VCaP (cell line): ENCODE measurements around the gene AK4.

Experiments
- H3K27ac ChIP-seq: fragments of 450-650 bp; 2 replicates; pipeline ENCODE4 v1.5.1; 2017
- TF ChIP-seq, protein P1 (sequence below): fragments of 450-650 bp; conservative IDR thresholded peaks from 2 replicates; pipeline ENCODE4 v1.5.1; 2017; ENCODE audit warnings: mild to moderate bottlenecking, moderate library complexity

The AK4 gene

DNA sequence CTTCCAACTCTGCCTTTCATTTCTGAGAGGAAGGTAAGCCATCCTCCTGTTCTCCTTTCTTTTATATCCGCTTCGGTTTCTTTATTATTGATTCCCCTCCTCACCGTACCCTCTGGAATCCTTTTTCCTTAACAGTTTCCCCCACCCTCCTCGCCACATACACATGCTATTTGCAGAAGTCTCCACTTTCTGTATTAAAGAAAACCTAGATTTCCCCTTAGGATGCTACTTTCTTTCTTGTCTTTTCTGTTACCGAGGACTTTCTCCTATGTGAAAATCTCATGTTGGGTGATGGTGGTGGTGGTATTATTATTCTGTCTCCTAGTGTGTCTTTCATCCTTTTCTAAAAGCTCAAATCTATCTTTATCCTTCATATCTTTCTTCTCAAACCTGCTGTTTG, 62.3 kb downstream of the AK4 start:
- no peak overlapping the region for H3K27ac ChIP-seq
- TF ChIP-seq, protein P1, sequence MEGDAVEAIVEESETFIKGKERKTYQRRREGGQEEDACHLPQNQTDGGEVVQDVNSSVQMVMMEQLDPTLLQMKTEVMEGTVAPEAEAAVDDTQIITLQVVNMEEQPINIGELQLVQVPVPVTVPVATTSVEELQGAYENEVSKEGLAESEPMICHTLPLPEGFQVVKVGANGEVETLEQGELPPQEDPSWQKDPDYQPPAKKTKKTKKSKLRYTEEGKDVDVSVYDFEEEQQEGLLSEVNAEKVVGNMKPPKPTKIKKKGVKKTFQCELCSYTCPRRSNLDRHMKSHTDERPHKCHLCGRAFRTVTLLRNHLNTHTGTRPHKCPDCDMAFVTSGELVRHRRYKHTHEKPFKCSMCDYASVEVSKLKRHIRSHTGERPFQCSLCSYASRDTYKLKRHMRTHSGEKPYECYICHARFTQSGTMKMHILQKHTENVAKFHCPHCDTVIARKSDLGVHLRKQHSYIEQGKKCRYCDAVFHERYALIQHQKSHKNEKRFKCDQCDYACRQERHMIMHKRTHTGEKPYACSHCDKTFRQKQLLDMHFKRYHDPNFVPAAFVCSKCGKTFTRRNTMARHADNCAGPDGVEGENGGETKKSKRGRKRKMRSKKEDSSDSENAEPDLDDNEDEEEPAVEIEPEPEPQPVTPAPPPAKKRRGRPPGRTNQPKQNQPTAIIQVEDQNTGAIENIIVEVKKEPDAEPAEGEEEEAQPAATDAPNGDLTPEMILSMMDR = no peak

DNA sequence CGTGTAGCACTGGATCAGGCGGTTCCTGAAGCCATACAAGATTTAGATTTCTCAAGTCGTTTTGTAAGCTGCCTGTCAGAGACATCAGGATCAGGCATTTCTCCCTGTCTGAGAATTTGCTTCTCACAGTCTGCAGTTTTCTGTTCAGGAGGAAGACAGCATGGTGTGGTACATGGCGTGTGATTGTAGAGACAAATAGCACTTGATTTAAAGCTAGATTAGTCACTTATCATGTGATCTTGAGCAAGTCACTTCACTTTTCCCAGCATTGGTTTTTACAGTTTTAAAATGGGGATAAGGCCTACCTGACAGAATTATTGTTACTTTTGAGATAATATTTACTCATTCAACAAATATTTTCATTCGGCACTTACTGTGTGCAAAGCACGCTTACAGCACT, 63.3 kb downstream of the AK4 start:
- TF ChIP-seq, protein P1 = no peak
- no peak overlapping the region for H3K27ac ChIP-seq

DNA sequence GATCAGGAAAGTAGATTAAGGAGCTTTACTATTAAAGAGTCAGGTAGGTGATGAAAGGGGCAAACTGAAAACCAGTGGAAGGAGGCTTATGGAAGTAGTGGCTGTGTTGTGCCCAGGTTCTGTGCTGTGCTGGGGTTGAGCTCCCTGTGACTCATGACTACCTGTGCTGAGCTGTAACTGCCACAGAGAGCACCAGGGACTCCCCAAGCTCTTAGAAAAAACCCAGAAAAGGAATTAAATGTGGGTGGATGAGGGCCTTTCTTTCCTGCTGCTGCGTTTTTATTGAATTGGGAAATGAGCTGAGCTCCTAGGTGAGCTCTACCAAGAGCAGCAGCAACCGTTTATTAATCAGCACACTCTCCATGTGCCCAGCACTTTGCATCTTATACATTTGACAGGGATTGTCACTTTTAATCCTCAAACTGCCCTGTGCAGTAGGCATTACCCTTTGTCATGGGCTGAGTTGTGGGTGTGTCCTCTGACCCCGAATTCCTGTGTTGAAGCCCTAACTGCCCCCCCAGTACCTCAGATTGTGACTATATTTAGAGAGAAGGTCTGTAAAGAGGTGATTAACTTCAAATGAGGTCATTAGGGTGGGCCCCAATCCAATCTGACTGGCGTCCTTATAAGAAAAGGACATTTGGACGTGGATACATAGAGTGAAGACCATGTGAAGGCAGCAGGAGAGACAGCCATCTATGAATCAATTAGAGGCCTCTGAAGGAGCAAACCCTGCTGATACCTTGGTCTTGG, 65.4 kb downstream of the AK4 start:
- H3K27ac ChIP-seq = no peak overlapping the region
- TF ChIP-seq, protein P1 = no peak

DNA sequence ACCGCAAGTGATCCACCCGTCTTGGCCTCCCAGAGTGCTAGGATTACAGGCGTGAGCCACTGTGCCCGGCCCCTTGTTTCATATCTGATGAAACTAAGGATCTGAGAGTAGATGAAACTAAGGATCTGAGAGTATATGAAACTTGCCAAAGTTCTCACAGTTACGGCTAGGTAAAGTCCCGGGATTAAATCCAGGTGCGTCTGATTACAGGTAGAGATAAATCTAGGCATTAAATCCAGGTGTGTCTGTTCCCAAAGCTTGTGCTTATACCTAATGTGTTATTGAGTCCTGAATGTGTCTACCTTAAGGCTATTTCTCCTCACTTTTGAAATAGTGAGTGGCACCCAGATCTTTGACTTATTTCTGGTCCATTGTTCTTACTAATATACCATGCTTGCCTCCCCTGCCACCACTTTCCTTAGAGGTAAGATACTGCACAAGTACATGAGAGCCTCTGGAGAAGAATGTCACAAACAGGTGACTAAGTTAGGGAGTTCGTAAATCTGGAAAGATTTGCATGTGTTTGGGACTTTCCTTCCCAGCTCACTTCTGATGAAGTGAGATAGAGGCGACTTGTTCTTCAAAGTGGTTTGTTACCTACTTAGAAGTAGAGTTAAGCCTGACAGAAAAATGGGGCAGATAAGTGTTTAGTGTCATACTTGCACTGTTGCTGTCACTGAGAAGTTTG, 66.5 kb downstream of the AK4 start:
- TF ChIP-seq, protein P1 = no peak
- no peak overlapping the region for H3K27ac ChIP-seq

DNA sequence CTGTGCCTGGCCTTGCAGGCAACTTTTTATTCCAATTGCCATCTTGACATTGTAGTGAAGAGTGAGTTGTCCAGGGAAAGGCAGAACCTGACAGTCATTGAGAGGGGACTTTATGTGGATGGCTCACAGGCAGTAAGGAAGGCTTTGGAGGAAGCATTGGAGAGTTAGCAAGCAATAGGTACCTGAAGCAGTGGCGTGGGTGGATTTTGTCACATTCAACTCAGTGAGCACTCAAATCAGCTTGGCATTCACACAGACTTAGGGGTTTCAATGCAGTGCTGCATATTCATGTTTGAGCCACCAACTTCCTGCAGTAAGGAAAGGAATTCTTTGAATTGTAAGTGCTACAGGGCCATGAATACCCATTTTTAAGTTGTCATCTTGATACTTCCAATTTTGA, 69.0 kb downstream of the AK4 start:
- H3K27ac ChIP-seq = no peak overlapping the region
- TF ChIP-seq, protein P1 = no peak

DNA sequence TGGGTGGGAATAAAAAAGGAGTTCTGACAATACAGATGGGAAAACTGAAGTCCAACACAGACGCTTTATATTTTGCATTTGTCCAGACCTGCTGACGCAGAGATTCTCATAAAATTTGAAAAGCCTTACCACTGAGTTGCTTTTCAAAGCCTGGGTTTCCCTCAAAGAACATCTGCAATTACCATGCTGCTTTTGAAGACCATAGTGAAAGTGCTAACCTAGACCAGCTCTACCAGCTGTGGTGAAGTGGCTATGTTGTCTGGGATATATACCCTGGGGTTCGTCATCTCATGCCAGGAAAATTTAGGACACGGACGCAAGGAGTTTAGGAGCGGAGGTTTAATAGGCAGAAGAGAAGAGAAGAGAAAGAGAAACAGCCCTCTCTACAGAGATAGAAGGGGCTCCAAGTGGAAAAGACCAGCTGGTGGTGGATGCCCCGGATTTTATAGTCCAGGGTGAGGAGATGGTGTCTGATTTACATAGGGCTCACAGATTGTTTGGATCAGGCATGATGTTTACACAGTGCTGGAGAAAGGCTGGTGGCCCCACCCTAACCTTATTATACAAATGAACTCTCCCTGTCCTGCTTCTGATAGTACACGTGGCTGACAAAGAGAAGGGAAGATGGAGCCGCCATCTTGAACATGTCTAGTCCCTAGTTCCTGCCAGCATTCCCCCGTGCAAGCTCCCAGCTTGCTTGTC, 73.8 kb downstream of the AK4 start:
- TF ChIP-seq, protein P1 = no peak

DNA sequence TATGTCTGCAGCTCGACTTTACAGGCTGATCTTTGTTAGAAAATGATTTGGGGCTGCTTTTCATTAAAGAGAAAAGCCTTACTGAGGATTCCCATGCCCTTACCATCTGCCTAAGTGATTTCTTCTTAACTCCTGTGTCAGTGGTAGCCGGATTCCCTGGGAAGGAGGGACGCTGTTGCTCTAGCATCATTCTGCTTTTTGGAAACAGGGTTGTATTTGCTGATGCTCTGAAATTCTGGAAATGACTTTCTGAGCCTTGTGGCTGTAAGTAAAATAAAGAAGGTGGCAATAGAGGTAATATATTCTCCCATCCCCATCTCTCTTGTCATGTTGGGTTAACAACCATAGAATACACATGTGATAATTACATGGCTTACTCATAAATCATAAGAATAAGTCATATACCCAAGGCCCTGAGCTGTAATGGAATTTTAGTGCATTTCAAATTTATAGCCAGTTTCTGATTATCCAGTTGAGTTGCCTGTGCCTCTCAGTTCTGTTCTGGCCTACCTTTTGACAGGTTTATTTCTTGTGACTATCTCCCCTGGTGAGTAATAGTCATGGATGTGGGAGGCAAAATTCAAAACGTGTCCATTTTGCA, 74.4 kb downstream of the AK4 start:
- TF ChIP-seq, protein P1 = no peak
- no peak overlapping the region for H3K27ac ChIP-seq

More for the DNA sequence above, 73.8 kb downstream of the AK4 start:
- H3K27ac ChIP-seq = no peak overlapping the region
